B cell (primary cell): Measurements from ENCODE around the gene LRCH2. TPM values are rescaled to one million over a fixed set of nuclear protein-coding genes. Genes with fewer than 3 reads are reported as not detected.

ENCODE experiments used
- ATAC-seq: fragments of 200-7000 bp; cut with Tn5 transposase; one replicate; pipeline ENCODE4 v1.10.0; 2021; ENCODE audit warnings: low read depth, mild to moderate bottlenecking, moderate number of reproducible peaks, moderate library complexity
- CTCF ChIA-PET: fragments of 350-600 bp; sonication (Branson Sonifier 250); formaldehyde crosslinking; loops from one replicate; lab custom pipeline; 2021; ENCODE audit warnings: antibody characterized with exemption, inconsistent platforms; lab: Charles Lee
- POLR2A ChIA-PET: fragments of 350-600 bp; sonication (Branson Sonifier 250); formaldehyde crosslinking; loops from one replicate; lab custom pipeline; 2021; ENCODE audit warnings: antibody characterized with exemption; lab: Charles Lee
- DNase-seq: peaks from one replicate; pipeline ENCODE4 v3.0.0; 2013
- H2AFZ ChIP-seq: 2 replicates; pipeline ENCODE4 v1.6.1; 2012; ENCODE audit warnings: mild to moderate bottlenecking, low read depth, low read length; ENCODE audit not compliant: insufficient read depth, poor library complexity, severe bottlenecking
- H3K27ac ChIP-seq, 2 donors: 1 replicate in 1 of 2; 2 replicates in 1 of 2; pipeline ENCODE4 v1.5.1; 2012 to 2013; ENCODE audit warnings: low read length in 2 of 2, mild to moderate bottlenecking in 2 of 2, moderate library complexity in 1 of 2
- H3K27me3 ChIP-seq, 4 experiments: fragments of 200-600 bp in 1 of 4; sonication (generic) in 1 of 4; replicated peaks in 1 of 4; 1 replicate in 2 of 4; 2 replicates in 2 of 4; pipeline versions ENCODE4 v1.6.1 to v1.7.0; 2013 to 2016; ENCODE audit warnings: low read length in 3 of 4, mild to moderate bottlenecking in 2 of 4, mixed read lengths in 1 of 4, moderate library complexity in 1 of 4; ENCODE audit not compliant: insufficient read depth in 4 of 4, control insufficient read depth in 3 of 4; ENCODE audit errors: control extremely low read depth in 1 of 4
- H3K36me3 ChIP-seq, 2 experiments: replicated peaks in 1 of 2; 1 replicate in 1 of 2; 2 replicates in 1 of 2; pipeline versions ENCODE4 v1.6.1 to v1.7.1; 2013; ENCODE audit warnings: low read length in 1 of 2; ENCODE audit not compliant: insufficient read depth in 2 of 2, control insufficient read depth in 1 of 2; ENCODE audit errors: control extremely low read depth in 1 of 2, extremely low read depth in 1 of 2
- H3K4me1 ChIP-seq, 2 donors: fragments of 200-600 bp in 1 of 2; sonication (generic) in 1 of 2; 1 replicate in 1 of 2; 2 replicates in 1 of 2; pipeline versions ENCODE4 v1.5.1 to v1.6.1; 2013 to 2017; ENCODE audit warnings: low read length in 2 of 2; ENCODE audit not compliant: control insufficient read depth in 2 of 2, insufficient read depth in 2 of 2
- H3K4me2 ChIP-seq: replicated peaks from 2 replicates; pipeline ENCODE3; 2012; ENCODE audit warnings: mild to moderate bottlenecking, low read depth, low read length; ENCODE audit not compliant: poor library complexity, severe bottlenecking
- H3K4me3 ChIP-seq, 5 experiments: fragments of 200-600 bp in 1 of 5; sonication (generic) in 1 of 5; 1 replicate in 3 of 5; 2 replicates in 2 of 5; pipeline versions ENCODE4 v1.5.1 to v1.7.0; 2011 to 2016; ENCODE audit warnings: low read length in 4 of 5, mild to moderate bottlenecking in 4 of 5, low read depth in 2 of 5, control low read depth in 1 of 5, moderate library complexity in 1 of 5; ENCODE audit not compliant: insufficient read depth in 1 of 5; ENCODE audit errors: control extremely low read depth in 1 of 5, extremely low read depth in 1 of 5
- H3K79me2 ChIP-seq: fragments of 200-600 bp; sonication (generic); one replicate; pipeline ENCODE4 v1.6.0; 2016; ENCODE audit warnings: low read length; ENCODE audit not compliant: control insufficient read depth, insufficient read depth
- H3K9ac ChIP-seq: fragments of 200-600 bp; sonication (generic); 2 replicates; pipeline ENCODE4 v1.6.1; 2017; ENCODE audit warnings: mild to moderate bottlenecking, low read length, moderate library complexity
- H3K9me3 ChIP-seq, 3 donors: one replicate each; pipeline versions ENCODE4 v1.6.1 to v1.7.1; 2013; ENCODE audit warnings: low read length in 2 of 3; ENCODE audit not compliant: control insufficient read depth in 2 of 3, insufficient read depth in 1 of 3; ENCODE audit errors: control extremely low read depth in 1 of 3
- H4K20me1 ChIP-seq: 2 replicates; pipeline ENCODE4 v1.6.0; 2012; ENCODE audit warnings: mild to moderate bottlenecking, low read length; ENCODE audit not compliant: insufficient read depth, control insufficient read depth, poor library complexity, severe bottlenecking
- H3K27ac Mint-ChIP-seq: one replicate; pipeline ENCODE4 v1.8.0; 2021; ENCODE audit warnings: mixed read lengths
- H3K27me3 Mint-ChIP-seq: one replicate; pipeline ENCODE4 v1.8.0; 2021; ENCODE audit warnings: mixed read lengths
- H3K4me1 Mint-ChIP-seq: one replicate; pipeline ENCODE4 v1.8.0; 2021; ENCODE audit warnings: mixed read lengths
- H3K4me3 Mint-ChIP-seq: one replicate; pipeline ENCODE4 v1.8.0; 2021; ENCODE audit warnings: mixed read lengths
- H3K9me3 Mint-ChIP-seq: one replicate; pipeline ENCODE4 v1.8.0; 2022; ENCODE audit warnings: mixed read lengths; ENCODE audit not compliant: insufficient read depth
- CTCF ChIP-seq: fragments of 200-600 bp; IDR thresholded peaks from one replicate; pipeline ENCODE4 v1.8.0; 2022; ENCODE audit warnings: antibody characterized with exemption, mild to moderate bottlenecking
- EZH2 ChIP-seq: IDR thresholded peaks from 2 replicates; pipeline ENCODE4 v1.6.1; 2012; ENCODE audit warnings: borderline replicate concordance, low read depth, mild to moderate bottlenecking, moderate library complexity, low read length; ENCODE audit not compliant: insufficient read depth, poor library complexity, severe bottlenecking
- WGBS: methylation state at CpG from one replicate; pipeline ENCODE4 v1.1.5; 2013; ENCODE audit warnings: missing lambda C conversion rate; ENCODE audit not compliant: insufficient coverage; 5-methylcytosine and 5-hydroxymethylcytosine counted together
- intact Hi-C: fragments of 100-400 bp; cut with micrococcal nuclease; formaldehyde crosslinking; loops from one replicate; pipeline ENCODE4 v1.10.0; 2022
- polyA plus RNA-seq: library from polyadenylated mRNA; depleted of rRNA; stranded (reverse); fragments of >200 nt; gene quantifications from 2 replicates; pipeline ENCODE4 v1.2.3, GENCODE V29; 2012
- total RNA-seq, 2 donors: library from RNA; stranded (reverse); fragments of 120-200 nt in 1 of 2; gene quantifications; 1 replicate in 1 of 2; 2 replicates in 1 of 2; pipeline versions ENCODE4 v1.2.3 to v1.2.4, GENCODE V29; 2013 to 2022

LRCH2 gene
- total and polyA plus RNA-seq, 2 donors (not counting 1 experiment from before 2014, with no cell fraction given), result not detected

- POLR2A ChIA-PET, result no interaction called here
- Histone ChIP-seq H3K79me2 (no peaks in the 10 kb centered on the region), H4K20me1 (no peaks in the 10 kb centered on the region), H3K9ac (no peak overlapping the region), H3K9me3 (peaks cover 0 to 4% (median 0%) of the 10 kb centered on the region in 3 donors), H3K4me2 (no peak overlapping the region), H3K4me1 (no peaks in the 10 kb centered on the region), H3K27me3 (no peaks in the 10 kb centered on the region), H3K27ac (no peak overlapping the region), H2AFZ (no peak overlapping the region), H3K36me3 (no peaks in the 10 kb centered on the region), H3K4me3 (no peak overlapping the region)
- H3K4me1 Mint-ChIP-seq, result no peaks in the 10 kb centered on the region
- no peak for ATAC-seq
- DNase-seq, result no peak
- H3K9me3 Mint-ChIP-seq, result peaks cover 6% of the 10 kb centered on the region
- CTCF ChIA-PET, result no interaction called here
- no peak overlapping the region for H3K4me3 Mint-ChIP-seq
- no peaks in the 10 kb centered on the region for H3K27me3 Mint-ChIP-seq
- H3K27ac Mint-ChIP-seq, result no peak overlapping the region
- 100% methylated on average over 3 of the region's 4 CpGs for WGBS
- TF ChIP-seq EZH2 (no peak), CTCF (no peak)
- intact Hi-C loops, result no loop called here
These were observed 135.0 kb downstream of the LRCH2 start for GRCh38 chrX:115098897-115099296.

- ChIA-PET POLR2A (no interaction called here), CTCF (no interaction called here)
- no peak for ATAC-seq
- H3K4me1 ChIP-seq, result no peaks in the 10 kb centered on the region
- H3K4me2 ChIP-seq, result no peak overlapping the region
- no peaks in the 10 kb centered on the region for H3K27me3 ChIP-seq
- H3K36me3 ChIP-seq, result no peaks in the 10 kb centered on the region
- H3K79me2 ChIP-seq, result no peaks in the 10 kb centered on the region
- no peaks in the 10 kb centered on the region for H4K20me1 ChIP-seq
- Mint-ChIP-seq H3K27me3 (no peaks in the 10 kb centered on the region), H3K9me3 (no peaks in the 10 kb centered on the region), H3K4me3 (no peak overlapping the region), H3K27ac (no peak overlapping the region), H3K4me1 (no peaks in the 10 kb centered on the region)
- no CpG with 5 or more reads among the region's 1 CpG for WGBS
- no peak overlapping the region for H3K27ac ChIP-seq
- H3K4me3 ChIP-seq, result no peak overlapping the region
- DNase-seq, result no peak
- intact Hi-C loops, result no loop called here
- no peak overlapping the region for H3K9ac ChIP-seq
- no peak for TF ChIP-seq CTCF
- H2AFZ ChIP-seq, result no peak overlapping the region
- no peaks in the 10 kb centered on the region for H3K9me3 ChIP-seq
These were observed 140.7 kb downstream of the LRCH2 start for GRCh38 chrX:115093191-115093590.
